GM12878 (cell line): ENCODE measurements around the gene PDIA5. TPM values are rescaled to one million over a fixed set of nuclear protein-coding genes. Genes with fewer than 3 reads are reported as not detected.

ENCODE experiments used
- ATAC-seq: fragments of 200-7000 bp; cut with Tn5 transposase; 3 replicates; pipeline ENCODE4 v1.9.1; 2020; ENCODE audit warnings: mild to moderate bottlenecking, moderate library complexity
- BruUV-seq: library from RNA; stranded (reverse); fragments of 400-500 nt; replicated peaks from 2 replicates; lab custom pipeline; 2021; lab: Mats Ljungman, UMichigan
- CTCF ChIA-PET: fragments of 300-600 bp; sonication (Branson Sonifier 250); formaldehyde crosslinking; extraction: SDS; loops from one replicate; lab custom pipeline; 2021; ENCODE audit warnings: inconsistent platforms; lab: Yijun Ruan, JAX
- POLR2A ChIA-PET: fragments of 350-600 bp; formaldehyde crosslinking; extraction: SDS; loops from one replicate; lab custom pipeline; 2021; ENCODE audit warnings: inconsistent platforms; lab: Charles Lee
- RAD21 ChIA-PET: fragments of 300-600 bp; sonication (Branson Sonifier 250); formaldehyde crosslinking; loops from one replicate; lab custom pipeline; 2023; ENCODE audit warnings: antibody characterized with exemption; ENCODE audit not compliant: unreplicated experiment; lab: Charles Lee
- SMC1A ChIA-PET: fragments of 300-600 bp; sonication (Branson Sonifier 250); formaldehyde crosslinking; loops from one replicate; lab custom pipeline; 2023; ENCODE audit not compliant: unreplicated experiment, uncharacterized antibody; lab: Charles Lee
- DNase-seq: peaks from one replicate; pipeline ENCODE4 v3.0.0-alpha.2; 2011; ENCODE audit warnings: low read depth, low spot score
- FAIRE-seq: peaks from 3 replicates; lab custom pipeline; 2011; peaks lifted over from hg19 to GRCh38; lab: Jason Lieb, UNC
- H2AFZ ChIP-seq: 2 replicates; pipeline ENCODE4 v1.6.0; 2011; ENCODE audit warnings: low read depth, low read length, control low read depth; ENCODE audit not compliant: control insufficient read depth
- H3K27ac ChIP-seq: 2 replicates; pipeline ENCODE4 v1.5.1; 2011; ENCODE audit warnings: control low read depth; ENCODE audit not compliant: control insufficient read depth, insufficient read depth
- H3K27me3 ChIP-seq, 2 experiments: replicated peaks in 1 of 2; 2 replicates each; pipeline versions ENCODE4 v1.6.0 to v1.6.1; 2011; ENCODE audit warnings: low read length in 1 of 2; ENCODE audit not compliant: control insufficient read depth in 2 of 2, insufficient read depth in 2 of 2
- H3K36me3 ChIP-seq, 2 experiments: 2 replicates each; pipeline ENCODE4 v1.5.1; 2011; ENCODE audit warnings: low read length in 1 of 2; ENCODE audit not compliant: control insufficient read depth in 2 of 2, insufficient read depth in 2 of 2
- H3K4me1 ChIP-seq: 2 replicates; pipeline ENCODE4 v1.6.1; 2011; ENCODE audit warnings: mild to moderate bottlenecking, low read length, moderate library complexity, mixed read lengths; ENCODE audit not compliant: control insufficient read depth, insufficient read depth
- H3K4me2 ChIP-seq: 2 replicates; pipeline ENCODE4 v1.6.0; 2011; ENCODE audit warnings: control low read depth; ENCODE audit not compliant: control insufficient read depth, insufficient read depth
- H3K4me3 ChIP-seq: fragments of 200-600 bp; sonication (generic); 2 replicates; pipeline ENCODE4 v1.5.1; 2016
- H3K79me2 ChIP-seq: 2 replicates; pipeline ENCODE4 v1.6.0; 2011; ENCODE audit warnings: low read length; ENCODE audit not compliant: control insufficient read depth, insufficient read depth
- H3K9ac ChIP-seq: 2 replicates; pipeline ENCODE4 v1.8.0; 2011; ENCODE audit warnings: low read length, control low read depth, mixed read lengths; ENCODE audit not compliant: control insufficient read depth, insufficient read depth
- H3K9me3 ChIP-seq: replicated peaks from 3 replicates; pipeline ENCODE4 v1.5.1; 2011; ENCODE audit warnings: mild to moderate bottlenecking, low read length; ENCODE audit not compliant: control insufficient read depth, insufficient read depth
- H4K20me1 ChIP-seq: 2 replicates; pipeline ENCODE4 v1.6.0; 2011; ENCODE audit not compliant: control insufficient read depth, insufficient read depth
- CHD2 ChIP-seq: IDR thresholded peaks from 2 replicates; pipeline ENCODE4 v1.6.1; 2011; ENCODE audit warnings: low read depth, low read length, improper control_type of control experiment, borderline replicate concordance
- EP300 ChIP-seq, 2 experiments: fragments of 150-350 bp in 1 of 2; IDR thresholded peaks; 2 replicates each; pipeline ENCODE4 v1.6.1; 2011 to 2012; ENCODE audit warnings: low read depth in 2 of 2, low read length in 2 of 2, borderline replicate concordance in 1 of 2, improper control_type of control experiment in 1 of 2, inconsistent platforms in 1 of 2; ENCODE audit not compliant: control insufficient read depth in 1 of 2
- ESRRA ChIP-seq: IDR thresholded peaks from 2 replicates; pipeline ENCODE4 v1.6.1; 2012; ENCODE audit warnings: mild to moderate bottlenecking, low read length, improper control_type of control experiment
- GABPA ChIP-seq: IDR thresholded peaks from 2 replicates; pipeline ENCODE4 v1.6.1; 2014; ENCODE audit warnings: antibody characterized with exemption, low read depth, mild to moderate bottlenecking, inconsistent platforms
- KDM1A ChIP-seq: fragments of 200-600 bp; sonication (generic); IDR thresholded peaks from 2 replicates; pipeline ENCODE4 v1.6.1; 2016; ENCODE audit warnings: borderline replicate concordance
- POLR2A ChIP-seq: IDR thresholded peaks from 2 replicates; pipeline ENCODE4 v1.6.1; 2011; ENCODE audit warnings: low read depth, mild to moderate bottlenecking, low read length
- RAD51 ChIP-seq: fragments of 450-650 bp; IDR thresholded peaks from 2 replicates; pipeline ENCODE4 v1.6.1; 2016; ENCODE audit warnings: moderate library complexity, mild to moderate bottlenecking, inconsistent platforms
- TCF7 ChIP-seq: IDR thresholded peaks from 2 replicates; pipeline ENCODE4 v1.6.1; 2014; ENCODE audit warnings: antibody characterized with exemption, borderline replicate concordance
- ZBED1 ChIP-seq: IDR thresholded peaks from 2 replicates; pipeline ENCODE4 v1.6.1; 2016; ENCODE audit warnings: borderline replicate concordance
- ZNF24 ChIP-seq: fragments of 450-650 bp; IDR thresholded peaks from 2 replicates; pipeline ENCODE4 v1.6.1; 2017; ENCODE audit warnings: antibody characterized with exemption, mild to moderate bottlenecking
- WGBS: methylation state at CpG from one replicate; pipeline ENCODE4 v1.1.6; 2016; ENCODE audit warnings: low lambda C conversion rate; ENCODE audit not compliant: insufficient replicate concordance, insufficient coverage; ENCODE audit errors: missing lambda C conversion rate; 5-methylcytosine and 5-hydroxymethylcytosine counted together
- in situ Hi-C: fragments of 300-500 bp; cut with MboI; formaldehyde crosslinking; loops from 9 replicates; pipeline ENCODE4 v1.14.3; 2018; ENCODE audit warnings: mixed read lengths
- intact Hi-C: fragments of 100-400 bp; cut with micrococcal nuclease; formaldehyde crosslinking; loops from one replicate; pipeline ENCODE4 v1.14.2; 2022; ENCODE audit not compliant: unreplicated experiment
- polyA plus RNA-seq, 11 experiments: library from polyadenylated mRNA; depleted of rRNA in 4 of 11; unstranded in 6 of 11; stranded (reverse) in 5 of 11; fragments of >200 nt; fragmentation: Nextera tagmentation in 4 of 11; fragmentation: Illumina TruSeq in 1 of 11; extraction: Ambion mirVana in 4 of 11; extraction: Trizol in 1 of 11; gene quantifications; 1 replicate in 1 of 11; 2 replicates in 10 of 11; pipeline versions ENCODE4 v1.2.1 to v1.2.3, GENCODE V29; 2011 to 2016; ENCODE audit warnings: inconsistent platforms in 2 of 11, missing spikeins in 2 of 11, low read depth in 1 of 11
- total RNA-seq, 4 experiments: library from RNA; depleted of rRNA in 3 of 4; stranded (reverse); fragments of >200 nt in 3 of 4; fragmentation: Illumina TruSeq in 1 of 4; extraction: Trizol in 1 of 4; gene quantifications; 2 replicates each; pipeline versions ENCODE4 v1.2.1 to v1.2.3, GENCODE V29; 2013 to 2021
- TF ChIP-seq, protein P1 (sequence below): IDR thresholded peaks from 2 replicates; pipeline ENCODE4 v1.6.1; 2012; ENCODE audit warnings: low read length, inconsistent platforms
- TF ChIP-seq, protein P2 (sequence below): fragments of 450-650 bp; IDR thresholded peaks from 2 replicates; pipeline ENCODE4 v1.6.1; 2017; ENCODE audit warnings: mild to moderate bottlenecking
- TF ChIP-seq, protein P3 (sequence below): IDR thresholded peaks from 2 replicates; pipeline ENCODE4 v1.6.1; 2011; ENCODE audit warnings: mild to moderate bottlenecking, low read depth, low read length, moderate library complexity; ENCODE audit not compliant: insufficient replicate concordance
- TF ChIP-seq, protein P4 (sequence below): fragments of 450-650 bp; IDR thresholded peaks from 2 replicates; pipeline ENCODE4 v1.6.1; 2016; ENCODE audit warnings: mild to moderate bottlenecking
- TF ChIP-seq, protein P5 (sequence below): IDR thresholded peaks from 2 replicates; pipeline ENCODE4 v1.6.1; 2011; ENCODE audit warnings: low read depth, mild to moderate bottlenecking, low read length, moderate library complexity, borderline replicate concordance; ENCODE audit errors: extremely low read depth

Gene PDIA5
- total and polyA plus RNA-seq, 10 of the 15 experiments (the other 5 are each of a cell fraction or from before 2014, with no cell fraction given), result 4.1 to 24.8 (median 19.2) TPM

DNA sequence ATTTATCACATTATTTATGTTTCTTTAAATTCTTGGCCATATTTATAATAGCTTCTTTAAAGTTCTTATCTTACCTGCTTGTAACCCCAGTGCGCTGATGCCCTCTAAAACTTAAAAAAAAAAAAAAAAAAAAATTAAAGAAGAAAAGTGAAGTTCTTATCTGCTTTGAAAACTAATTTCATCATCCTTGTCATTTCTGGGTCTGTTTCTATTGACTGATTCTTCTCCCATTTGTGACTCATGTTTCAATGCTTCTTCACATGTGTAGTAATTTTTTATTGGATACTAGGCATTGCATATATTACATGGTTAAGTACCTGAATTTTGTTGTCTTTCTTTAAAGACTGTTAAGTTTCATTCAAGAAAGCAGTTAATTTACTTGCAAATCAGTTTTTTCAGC, 131.5 kb downstream of the PDIA5 start:
- BruUV-seq, result no TSS peak
- Histone ChIP-seq H3K4me2 (no peak overlapping the region), H2AFZ (no peak overlapping the region), H3K27ac (no peak overlapping the region), H3K4me1 (0 out of 2 replicates have a peak, but pooled peaks cover 8% of the 10 kb centered on the region), H3K79me2 (peaks cover 16% of the 10 kb centered on the region), H3K36me3 (no peaks in the 10 kb centered on the region), H3K9me3 (no peaks in the 10 kb centered on the region; the same call in 2 of the 3 replicates), H4K20me1 (no peaks in the 10 kb centered on the region), H3K9ac (no peak overlapping the region), H3K27me3 (no peaks in the 10 kb centered on the region), H3K4me3 (no peak overlapping the region)
- ChIA-PET RAD21 (no interaction called here), CTCF (interaction anchor here (0.7 kb wide), 1 partner anchor 33 kb away, joined by 3 read pairs; no protein-coding TSS in a partner anchor), SMC1A (no interaction called here), POLR2A (interaction anchor here (0.7 to 0.8 kb wide), 2 partner anchors 45 to 518 kb away, joined by 4 to 5 read pairs; partner anchors contain the start of gene PARP14)
- FAIRE-seq, result no peak
- whole genome bisulfite sequencing, result 100% methylated on average over 1 of the region's 1 CpG
- ATAC-seq, result no peak
- in situ Hi-C loops (no loop called here), intact Hi-C loops (no loop called here)
- DNase-seq, result no peak
- TF ChIP-seq ZBED1, result no peak
- TF ChIP-seq EP300 (IDR thresholded peaks at IDR 0.05; ENCODE audit: borderline replicate concordance in 1 of 2, control insufficient read depth in 1 of 2, low read depth in 2 of 2, low read length in 2 of 2), result no peak
- TF ChIP-seq, protein P1, sequence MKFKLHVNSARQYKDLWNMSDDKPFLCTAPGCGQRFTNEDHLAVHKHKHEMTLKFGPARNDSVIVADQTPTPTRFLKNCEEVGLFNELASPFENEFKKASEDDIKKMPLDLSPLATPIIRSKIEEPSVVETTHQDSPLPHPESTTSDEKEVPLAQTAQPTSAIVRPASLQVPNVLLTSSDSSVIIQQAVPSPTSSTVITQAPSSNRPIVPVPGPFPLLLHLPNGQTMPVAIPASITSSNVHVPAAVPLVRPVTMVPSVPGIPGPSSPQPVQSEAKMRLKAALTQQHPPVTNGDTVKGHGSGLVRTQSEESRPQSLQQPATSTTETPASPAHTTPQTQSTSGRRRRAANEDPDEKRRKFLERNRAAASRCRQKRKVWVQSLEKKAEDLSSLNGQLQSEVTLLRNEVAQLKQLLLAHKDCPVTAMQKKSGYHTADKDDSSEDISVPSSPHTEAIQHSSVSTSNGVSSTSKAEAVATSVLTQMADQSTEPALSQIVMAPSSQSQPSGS, result no peak
- TF ChIP-seq, protein P2, sequence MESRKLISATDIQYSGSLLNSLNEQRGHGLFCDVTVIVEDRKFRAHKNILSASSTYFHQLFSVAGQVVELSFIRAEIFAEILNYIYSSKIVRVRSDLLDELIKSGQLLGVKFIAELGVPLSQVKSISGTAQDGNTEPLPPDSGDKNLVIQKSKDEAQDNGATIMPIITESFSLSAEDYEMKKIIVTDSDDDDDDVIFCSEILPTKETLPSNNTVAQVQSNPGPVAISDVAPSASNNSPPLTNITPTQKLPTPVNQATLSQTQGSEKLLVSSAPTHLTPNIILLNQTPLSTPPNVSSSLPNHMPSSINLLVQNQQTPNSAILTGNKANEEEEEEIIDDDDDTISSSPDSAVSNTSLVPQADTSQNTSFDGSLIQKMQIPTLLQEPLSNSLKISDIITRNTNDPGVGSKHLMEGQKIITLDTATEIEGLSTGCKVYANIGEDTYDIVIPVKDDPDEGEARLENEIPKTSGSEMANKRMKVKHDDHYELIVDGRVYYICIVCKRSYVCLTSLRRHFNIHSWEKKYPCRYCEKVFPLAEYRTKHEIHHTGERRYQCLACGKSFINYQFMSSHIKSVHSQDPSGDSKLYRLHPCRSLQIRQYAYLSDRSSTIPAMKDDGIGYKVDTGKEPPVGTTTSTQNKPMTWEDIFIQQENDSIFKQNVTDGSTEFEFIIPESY, result no peak
- no peak for TF ChIP-seq POLR2A
- TF ChIP-seq, protein P3, sequence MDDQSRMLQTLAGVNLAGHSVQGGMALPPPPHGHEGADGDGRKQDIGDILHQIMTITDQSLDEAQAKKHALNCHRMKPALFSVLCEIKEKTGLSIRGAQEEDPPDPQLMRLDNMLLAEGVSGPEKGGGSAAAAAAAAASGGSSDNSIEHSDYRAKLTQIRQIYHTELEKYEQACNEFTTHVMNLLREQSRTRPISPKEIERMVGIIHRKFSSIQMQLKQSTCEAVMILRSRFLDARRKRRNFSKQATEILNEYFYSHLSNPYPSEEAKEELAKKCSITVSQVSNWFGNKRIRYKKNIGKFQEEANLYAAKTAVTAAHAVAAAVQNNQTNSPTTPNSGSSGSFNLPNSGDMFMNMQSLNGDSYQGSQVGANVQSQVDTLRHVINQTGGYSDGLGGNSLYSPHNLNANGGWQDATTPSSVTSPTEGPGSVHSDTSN, result no peak
- TF ChIP-seq ZNF24, result no peak
- no peak for TF ChIP-seq CHD2
- TF ChIP-seq, protein P4, sequence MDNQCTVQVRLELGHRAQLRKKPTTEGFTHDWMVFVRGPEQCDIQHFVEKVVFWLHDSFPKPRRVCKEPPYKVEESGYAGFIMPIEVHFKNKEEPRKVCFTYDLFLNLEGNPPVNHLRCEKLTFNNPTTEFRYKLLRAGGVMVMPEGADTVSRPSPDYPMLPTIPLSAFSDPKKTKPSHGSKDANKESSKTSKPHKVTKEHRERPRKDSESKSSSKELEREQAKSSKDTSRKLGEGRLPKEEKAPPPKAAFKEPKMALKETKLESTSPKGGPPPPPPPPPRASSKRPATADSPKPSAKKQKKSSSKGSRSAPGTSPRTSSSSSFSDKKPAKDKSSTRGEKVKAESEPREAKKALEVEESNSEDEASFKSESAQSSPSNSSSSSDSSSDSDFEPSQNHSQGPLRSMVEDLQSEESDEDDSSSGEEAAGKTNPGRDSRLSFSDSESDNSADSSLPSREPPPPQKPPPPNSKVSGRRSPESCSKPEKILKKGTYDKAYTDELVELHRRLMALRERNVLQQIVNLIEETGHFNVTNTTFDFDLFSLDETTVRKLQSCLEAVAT, result no peak
- no peak for TF ChIP-seq RAD51
- TF ChIP-seq TCF7, result no peak
- no peak for TF ChIP-seq ESRRA
- TF ChIP-seq, protein P5, sequence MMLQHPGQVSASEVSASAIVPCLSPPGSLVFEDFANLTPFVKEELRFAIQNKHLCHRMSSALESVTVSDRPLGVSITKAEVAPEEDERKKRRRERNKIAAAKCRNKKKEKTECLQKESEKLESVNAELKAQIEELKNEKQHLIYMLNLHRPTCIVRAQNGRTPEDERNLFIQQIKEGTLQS, result no peak
- no peak for TF ChIP-seq GABPA
- no peak for TF ChIP-seq KDM1A
